Effector memory CD4-positive, alpha-beta T cell (primary cell): ENCODE results near the gene GUCY1A2.
"Not testable (repeated sequence)": the region's sequence is repeated elsewhere in the genome, so short reads cannot be mapped to it uniquely, and the experiment has no call there.

Source experiments
- DNase-seq, 3 donors: peaks; one replicate each; pipeline ENCODE4 v3.0.0-alpha.2; 2020
- H3K27ac ChIP-seq: 2 replicates; pipeline ENCODE4 v1.7.0; 2013; ENCODE audit warnings: mild to moderate bottlenecking, low read length, moderate library complexity; ENCODE audit not compliant: insufficient read depth, poor library complexity, severe bottlenecking
- H3K27me3 ChIP-seq: replicated peaks from 2 replicates; pipeline ENCODE4 v1.7.0; 2013; ENCODE audit warnings: mild to moderate bottlenecking, low read length; ENCODE audit not compliant: insufficient read depth, control insufficient read depth, poor library complexity, severe bottlenecking
- H3K36me3 ChIP-seq: 2 replicates; pipeline ENCODE4 v1.7.0; 2013; ENCODE audit warnings: mild to moderate bottlenecking, low read length, moderate library complexity; ENCODE audit not compliant: control insufficient read depth, insufficient read depth
- H3K4me1 ChIP-seq: 2 replicates; pipeline ENCODE4 v1.7.0; 2013; ENCODE audit warnings: low read length, mild to moderate bottlenecking; ENCODE audit not compliant: control insufficient read depth, insufficient read depth, poor library complexity, severe bottlenecking
- H3K4me3 ChIP-seq: 2 replicates; pipeline ENCODE4 v1.7.0; 2013; ENCODE audit warnings: low read length, low read depth, mild to moderate bottlenecking; ENCODE audit not compliant: insufficient read depth, poor library complexity, severe bottlenecking
- H3K9me3 ChIP-seq: 2 replicates; pipeline ENCODE4 v1.7.0; 2013; ENCODE audit warnings: mild to moderate bottlenecking, low read length, moderate library complexity; ENCODE audit not compliant: control insufficient read depth

The GUCY1A2 gene

GRCh38 chr11:106785913-106786650 is 232.2 kb downstream of the GUCY1A2 start:
- no peak for DNase-seq
- no peak overlapping the region for H3K27ac ChIP-seq
- H3K9me3 ChIP-seq: no peaks in the 10 kb centered on the region
- no peaks in the 10 kb centered on the region for H3K27me3 ChIP-seq
- no peak overlapping the region for H3K4me3 ChIP-seq
- no peaks in the 10 kb centered on the region for H3K4me1 ChIP-seq
- no peaks in the 10 kb centered on the region for H3K36me3 ChIP-seq

DNA sequence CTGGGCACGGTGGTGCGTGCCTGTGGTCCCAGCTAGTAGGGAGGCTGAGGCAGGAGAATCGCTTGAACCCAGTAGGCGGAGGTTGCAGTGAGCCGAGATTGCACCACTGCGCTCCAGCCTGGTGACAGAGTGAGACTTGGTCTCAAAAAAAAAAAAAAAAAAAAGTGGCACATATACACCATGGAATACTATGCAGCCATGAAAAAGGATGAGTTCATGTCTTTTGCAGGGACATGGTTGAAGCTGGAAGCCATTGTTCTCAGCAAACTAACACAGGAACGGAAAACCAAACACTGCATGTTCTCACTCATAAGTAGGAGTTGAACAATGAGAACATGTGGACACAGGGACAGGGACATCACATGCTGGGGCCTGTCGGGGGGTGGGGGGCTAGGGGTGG is 241.0 kb downstream of the GUCY1A2 start:
- not testable (repeated sequence) for H3K27ac ChIP-seq, DNase-seq, H3K4me1 ChIP-seq, H3K4me3 ChIP-seq, H3K27me3 ChIP-seq, H3K9me3 ChIP-seq, H3K36me3 ChIP-seq

DNA sequence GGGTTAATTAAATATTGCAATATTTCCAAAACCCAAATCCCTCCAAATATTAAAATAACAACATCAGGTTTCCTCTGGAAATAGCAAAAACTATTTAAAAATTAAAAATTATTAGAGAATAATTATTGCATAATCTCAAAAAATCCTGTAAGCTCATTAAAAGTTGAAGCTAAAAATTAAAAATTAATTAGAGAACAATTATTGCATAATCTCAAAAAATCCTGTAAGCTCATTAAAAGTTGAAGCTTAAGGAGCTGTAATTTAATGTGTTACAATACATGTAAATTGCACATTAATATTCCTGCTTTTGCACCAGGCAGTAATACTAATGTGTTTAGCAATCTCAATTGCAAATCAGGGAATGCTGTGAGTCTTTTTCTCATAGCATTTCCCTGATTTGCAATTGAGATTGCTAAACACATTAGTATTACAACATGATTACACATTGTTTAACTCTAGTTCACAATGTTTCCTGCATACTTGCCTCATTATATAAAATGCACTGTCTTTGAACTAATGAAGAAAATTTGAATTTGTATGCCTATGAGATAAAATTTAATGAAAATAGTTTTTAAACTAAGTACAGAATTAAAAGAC is 247.7 kb downstream of the GUCY1A2 start:
- no peaks in the 10 kb centered on the region for H3K9me3 ChIP-seq
- no peak overlapping the region for H3K27ac ChIP-seq
- no peaks in the 10 kb centered on the region for H3K4me1 ChIP-seq
- no peak for DNase-seq
- H3K36me3 ChIP-seq: no peaks in the 10 kb centered on the region
- H3K27me3 ChIP-seq: no peaks in the 10 kb centered on the region
- H3K4me3 ChIP-seq: no peak overlapping the region

GRCh38 chr11:106765469-106766258 is 252.6 kb downstream of the GUCY1A2 start:
- no peaks in the 10 kb centered on the region for H3K4me1 ChIP-seq
- no peaks in the 10 kb centered on the region for H3K9me3 ChIP-seq
- no peaks in the 10 kb centered on the region for H3K36me3 ChIP-seq
- H3K27me3 ChIP-seq: no peaks in the 10 kb centered on the region
- no peak overlapping the region for H3K4me3 ChIP-seq
- DNase-seq: no peak
- H3K27ac ChIP-seq: no peak overlapping the region

DNA sequence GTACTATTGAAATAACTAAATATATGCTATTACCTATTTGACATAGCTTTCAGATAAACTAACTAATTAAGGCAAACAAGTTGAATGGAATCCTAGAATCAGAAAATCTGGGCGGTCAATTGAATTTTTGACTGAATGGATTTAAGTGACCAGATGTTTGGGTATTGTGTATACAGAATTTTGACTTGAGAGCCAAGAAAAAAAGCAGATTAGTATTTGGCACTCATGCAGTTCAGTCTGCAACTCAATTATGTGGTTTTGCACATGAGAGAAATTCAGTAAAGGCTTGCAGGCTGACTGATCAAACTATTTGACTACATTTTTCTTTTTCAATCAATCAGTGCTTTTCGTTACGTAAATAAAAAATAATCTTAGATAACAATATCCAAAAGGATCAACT is 254.8 kb downstream of the GUCY1A2 start:
- Histone ChIP-seq H3K4me1 (no peaks in the 10 kb centered on the region), H3K27ac (no peak overlapping the region), H3K4me3 (no peak overlapping the region), H3K27me3 (no peaks in the 10 kb centered on the region), H3K36me3 (no peaks in the 10 kb centered on the region), H3K9me3 (no peaks in the 10 kb centered on the region)
- DNase-seq: no peak

DNA sequence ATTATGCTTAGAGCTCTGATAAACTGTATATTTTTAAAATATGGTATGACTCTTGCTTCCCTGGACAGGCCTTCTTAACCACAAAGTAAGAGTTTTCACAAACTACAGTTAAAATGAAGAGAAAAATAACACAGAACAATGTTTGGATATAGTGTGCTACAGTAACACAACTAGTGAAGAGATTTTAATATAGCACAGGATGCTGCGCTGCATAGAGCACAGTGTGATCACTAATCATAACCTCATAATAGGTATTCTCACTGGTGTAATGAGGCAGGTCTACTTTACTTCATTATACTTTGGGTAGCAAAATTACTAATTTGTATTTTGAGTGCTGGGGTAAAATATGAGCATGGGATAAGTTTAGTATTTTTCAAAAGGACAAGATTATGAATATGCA is 256.5 kb downstream of the GUCY1A2 start:
- Histone ChIP-seq H3K27me3 (no peaks in the 10 kb centered on the region), H3K9me3 (no peaks in the 10 kb centered on the region), H3K4me1 (no peaks in the 10 kb centered on the region), H3K4me3 (no peak overlapping the region), H3K36me3 (no peaks in the 10 kb centered on the region), H3K27ac (no peak overlapping the region)
- no peak for DNase-seq

DNA sequence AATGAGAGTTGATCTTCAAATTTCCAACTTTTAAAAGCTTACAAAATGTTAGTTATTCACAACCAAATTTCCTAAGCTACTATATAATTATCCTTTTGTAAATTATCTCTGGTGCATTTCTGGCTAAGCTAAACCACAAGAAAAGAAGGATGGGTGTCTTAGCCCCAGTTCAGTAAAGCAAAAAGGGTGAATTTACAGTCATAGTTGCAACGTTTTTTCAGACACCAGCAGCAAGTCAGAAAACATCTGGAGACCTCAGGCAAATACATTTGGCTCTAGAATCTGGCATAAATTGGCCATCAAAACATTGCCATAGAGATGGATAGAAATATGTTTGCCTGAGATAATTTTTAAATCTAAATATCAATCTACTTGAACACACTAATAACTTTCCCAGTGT is 257.0 kb downstream of the GUCY1A2 start:
- Histone ChIP-seq H3K9me3 (no peaks in the 10 kb centered on the region), H3K27me3 (no peaks in the 10 kb centered on the region), H3K27ac (no peak overlapping the region), H3K36me3 (no peaks in the 10 kb centered on the region), H3K4me3 (no peak overlapping the region), H3K4me1 (no peaks in the 10 kb centered on the region)
- DNase-seq: no peak

- no peak overlapping the region for H3K4me3 ChIP-seq
- H3K9me3 ChIP-seq: no peaks in the 10 kb centered on the region
Observed at GRCh38 chr11:106748059-106748458, 270.2 kb downstream of the GUCY1A2 start.

GRCh38 chr11:106745941-106746340 is 272.3 kb downstream of the GUCY1A2 start:
- Histone ChIP-seq H3K36me3 (no peaks in the 10 kb centered on the region), H3K4me1 (no peaks in the 10 kb centered on the region), H3K4me3 (no peak overlapping the region), H3K27ac (no peak overlapping the region), H3K9me3 (no peaks in the 10 kb centered on the region), H3K27me3 (no peaks in the 10 kb centered on the region)
- no peak for DNase-seq

More at GRCh38 chr11:106748059-106748458, 270.2 kb downstream of the GUCY1A2 start:
- no peaks in the 10 kb centered on the region for H3K27me3 ChIP-seq
- no peaks in the 10 kb centered on the region for H3K36me3 ChIP-seq
- no peak for DNase-seq
- H3K4me1 ChIP-seq: no peaks in the 10 kb centered on the region
- H3K27ac ChIP-seq: no peak overlapping the region

DNA sequence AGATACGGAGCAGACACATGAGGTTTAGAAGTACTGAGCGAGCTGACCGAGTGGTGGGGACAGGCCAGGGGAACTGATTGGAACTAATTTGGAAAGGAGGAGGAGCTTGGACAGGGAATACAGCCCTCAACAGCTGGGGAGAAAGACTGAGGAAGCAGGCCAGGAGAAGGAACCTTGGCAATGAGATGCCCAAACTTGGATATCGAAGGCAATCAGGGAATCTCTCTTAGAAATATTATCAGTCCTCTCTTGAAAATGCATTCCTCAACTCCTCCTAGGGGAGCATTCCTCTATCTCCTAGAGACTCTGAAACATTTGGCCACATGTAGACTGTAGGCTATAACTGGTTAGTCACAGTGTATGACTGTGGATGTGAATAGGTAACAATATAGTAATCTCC is 284.6 kb downstream of the GUCY1A2 start:
- H3K36me3 ChIP-seq: no peaks in the 10 kb centered on the region
- no peak for DNase-seq
- H3K4me1 ChIP-seq: no peaks in the 10 kb centered on the region
- H3K27ac ChIP-seq: no peak overlapping the region
- H3K4me3 ChIP-seq: no peak overlapping the region
- H3K27me3 ChIP-seq: no peaks in the 10 kb centered on the region
- peaks cover 3% of the 10 kb centered on the region for H3K9me3 ChIP-seq
